Measurements from ENCODE around the gene CDC42EP4.

- TF ChIP-seq RAD21 (conservative IDR thresholded peaks at IDR 0.05) (no peak), EZH2 (IDR thresholded peaks at IDR 0.05; ENCODE audit: borderline replicate concordance, insufficient read depth, low read length, poor library complexity, severe bottlenecking) (no peak), EP300 (conservative IDR thresholded peaks at IDR 0.05; ENCODE audit: poor library complexity, severe bottlenecking) (no peak), CTCF (IDR thresholded peaks at IDR 0.05; ENCODE audit: poor library complexity, severe bottlenecking) (no peak), MXI1 (conservative IDR thresholded peaks at IDR 0.05; ENCODE audit: poor library complexity, severe bottlenecking) (no peak), TAF1 (IDR thresholded peaks at IDR 0.05; ENCODE audit: low read depth) (no peak), POLR2AphosphoS5 (IDR thresholded peaks at IDR 0.05) (no peak)
These were observed 25.5 kb upstream of the CDC42EP4 start for GRCh38 chr17:73337330-73337710.

All from neural cell (in vitro differentiated cells).